GM12873 (cell line): ENCODE results near the gene ARHGAP42.

Experiments used
- TF ChIP-seq, protein P1 (sequence below): IDR thresholded peaks from 2 replicates; pipeline ENCODE4 v1.5.1; 2012; ENCODE audit warnings: low read depth, mild to moderate bottlenecking, moderate library complexity, low read length, control low read depth; ENCODE audit not compliant: insufficient read depth; ENCODE audit errors: missing control alignments

The ARHGAP42 gene

DNA sequence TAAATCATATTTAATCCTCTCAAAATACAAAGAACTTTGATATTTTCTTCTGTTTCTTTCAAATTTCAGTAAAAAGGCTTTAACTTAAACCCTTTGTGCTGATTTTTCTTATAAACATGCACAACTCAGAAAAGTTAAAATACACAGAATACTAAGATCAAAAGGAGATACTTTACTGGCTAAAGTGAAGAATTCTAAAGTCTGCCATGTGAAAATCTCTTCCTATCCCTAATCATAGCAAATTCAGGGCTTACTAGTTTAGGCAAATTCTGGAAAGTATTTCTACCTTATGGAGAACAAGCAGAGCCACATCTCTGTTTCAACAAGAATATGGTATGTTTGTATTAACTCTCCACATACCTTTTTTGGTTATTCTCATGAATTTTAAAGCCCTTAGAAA is 345.9 kb downstream of the ARHGAP42 start:
- TF ChIP-seq, protein P1, sequence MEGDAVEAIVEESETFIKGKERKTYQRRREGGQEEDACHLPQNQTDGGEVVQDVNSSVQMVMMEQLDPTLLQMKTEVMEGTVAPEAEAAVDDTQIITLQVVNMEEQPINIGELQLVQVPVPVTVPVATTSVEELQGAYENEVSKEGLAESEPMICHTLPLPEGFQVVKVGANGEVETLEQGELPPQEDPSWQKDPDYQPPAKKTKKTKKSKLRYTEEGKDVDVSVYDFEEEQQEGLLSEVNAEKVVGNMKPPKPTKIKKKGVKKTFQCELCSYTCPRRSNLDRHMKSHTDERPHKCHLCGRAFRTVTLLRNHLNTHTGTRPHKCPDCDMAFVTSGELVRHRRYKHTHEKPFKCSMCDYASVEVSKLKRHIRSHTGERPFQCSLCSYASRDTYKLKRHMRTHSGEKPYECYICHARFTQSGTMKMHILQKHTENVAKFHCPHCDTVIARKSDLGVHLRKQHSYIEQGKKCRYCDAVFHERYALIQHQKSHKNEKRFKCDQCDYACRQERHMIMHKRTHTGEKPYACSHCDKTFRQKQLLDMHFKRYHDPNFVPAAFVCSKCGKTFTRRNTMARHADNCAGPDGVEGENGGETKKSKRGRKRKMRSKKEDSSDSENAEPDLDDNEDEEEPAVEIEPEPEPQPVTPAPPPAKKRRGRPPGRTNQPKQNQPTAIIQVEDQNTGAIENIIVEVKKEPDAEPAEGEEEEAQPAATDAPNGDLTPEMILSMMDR, result no peak

DNA sequence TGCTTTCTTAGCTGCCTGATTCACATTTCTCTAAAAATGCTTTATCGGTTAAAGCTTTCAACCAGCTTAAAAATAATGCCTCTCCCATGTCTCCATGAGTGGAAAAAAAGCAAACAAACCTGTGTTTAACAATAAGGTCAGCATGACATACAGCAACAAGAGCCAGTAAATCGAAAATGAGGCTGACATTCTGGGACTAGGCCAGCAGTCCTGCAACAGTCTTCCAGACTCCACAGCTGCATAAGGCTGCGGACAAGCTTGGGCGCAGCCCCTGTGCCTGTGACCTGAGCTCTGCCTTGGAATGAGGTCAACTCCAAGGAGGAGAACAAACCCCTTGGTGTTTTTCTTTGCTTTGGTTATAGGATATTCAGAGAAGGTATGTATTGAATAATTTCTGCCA is 347.0 kb downstream of the ARHGAP42 start:
- TF ChIP-seq, protein P1, result no peak

DNA sequence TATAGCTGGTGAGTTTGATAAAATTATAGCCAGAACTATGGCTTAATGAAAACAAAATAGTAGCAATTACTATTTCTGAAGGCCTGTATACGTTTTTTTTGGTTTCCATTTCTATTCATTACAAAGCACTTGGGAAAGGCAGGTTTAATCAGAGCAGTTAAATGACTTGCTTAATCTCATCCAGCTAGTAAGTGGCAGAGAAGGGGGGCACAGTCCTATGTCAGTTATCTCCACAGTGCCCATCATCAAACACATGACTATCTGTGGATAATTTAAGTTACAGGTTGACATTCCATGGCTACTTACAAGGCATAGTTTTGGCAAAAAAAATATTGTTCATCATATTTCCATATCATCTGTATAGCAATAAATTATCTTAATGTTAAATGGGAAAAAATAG is 348.8 kb downstream of the ARHGAP42 start:
- TF ChIP-seq, protein P1, result no peak
